Measurements from ENCODE around the gene GLRX.

DNA sequence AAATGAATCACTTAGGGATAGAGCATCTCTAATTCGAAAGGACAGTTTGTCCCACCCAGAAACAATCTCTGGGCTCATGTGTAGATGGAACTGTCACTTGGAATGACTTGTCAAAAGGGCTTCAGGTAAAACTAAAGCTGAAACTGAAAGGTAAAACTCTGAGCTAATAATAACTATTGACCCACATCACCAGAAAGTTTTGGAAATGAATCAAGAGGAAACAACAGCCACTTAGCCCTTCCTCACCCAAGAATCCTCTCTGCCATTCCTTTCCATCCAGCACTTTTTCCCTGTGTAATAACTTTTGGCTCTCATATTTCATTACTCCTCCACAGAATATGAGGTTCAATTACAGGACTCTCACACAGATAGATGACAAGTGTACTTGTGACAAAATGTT, 14.0 kb upstream of the GLRX start:
- TF ChIP-seq, protein P1, sequence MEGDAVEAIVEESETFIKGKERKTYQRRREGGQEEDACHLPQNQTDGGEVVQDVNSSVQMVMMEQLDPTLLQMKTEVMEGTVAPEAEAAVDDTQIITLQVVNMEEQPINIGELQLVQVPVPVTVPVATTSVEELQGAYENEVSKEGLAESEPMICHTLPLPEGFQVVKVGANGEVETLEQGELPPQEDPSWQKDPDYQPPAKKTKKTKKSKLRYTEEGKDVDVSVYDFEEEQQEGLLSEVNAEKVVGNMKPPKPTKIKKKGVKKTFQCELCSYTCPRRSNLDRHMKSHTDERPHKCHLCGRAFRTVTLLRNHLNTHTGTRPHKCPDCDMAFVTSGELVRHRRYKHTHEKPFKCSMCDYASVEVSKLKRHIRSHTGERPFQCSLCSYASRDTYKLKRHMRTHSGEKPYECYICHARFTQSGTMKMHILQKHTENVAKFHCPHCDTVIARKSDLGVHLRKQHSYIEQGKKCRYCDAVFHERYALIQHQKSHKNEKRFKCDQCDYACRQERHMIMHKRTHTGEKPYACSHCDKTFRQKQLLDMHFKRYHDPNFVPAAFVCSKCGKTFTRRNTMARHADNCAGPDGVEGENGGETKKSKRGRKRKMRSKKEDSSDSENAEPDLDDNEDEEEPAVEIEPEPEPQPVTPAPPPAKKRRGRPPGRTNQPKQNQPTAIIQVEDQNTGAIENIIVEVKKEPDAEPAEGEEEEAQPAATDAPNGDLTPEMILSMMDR (conservative IDR thresholded peaks at IDR 0.05 in 1 of 2, IDR thresholded peaks at IDR 0.05 in 1 of 2; ENCODE audit: extremely low read depth in 1 of 2, insufficient read depth in 1 of 2, low read depth in 1 of 2, low read length in 2 of 2) = no peak
- TF ChIP-seq EZH2 (IDR thresholded peaks at IDR 0.05; ENCODE audit: borderline replicate concordance, low read length) = no peak
